WI38 (cell line): Measurements from ENCODE around the gene TDP2.

Experiments
- H3K4me3 ChIP-seq: 2 replicates; pipeline ENCODE4 v1.5.1; 2011; ENCODE audit warnings: low read depth, mild to moderate bottlenecking, control low read depth, low read length
- CTCF ChIP-seq: IDR thresholded peaks from 2 replicates; pipeline ENCODE4 v1.5.1; 2012; ENCODE audit warnings: low read depth, mild to moderate bottlenecking, control low read depth, low read length

Gene TDP2

GRCh38 chr6:24658573-24659560, 7.8 kb downstream of the TDP2 start:
- TF ChIP-seq CTCF = no peak
- no peak overlapping the region for H3K4me3 ChIP-seq

- H3K4me3 ChIP-seq = no peak overlapping the region
- TF ChIP-seq CTCF = no peak
These were observed 11.5 kb downstream of the TDP2 start for GRCh38 chr6:24655215-24655614.

- TF ChIP-seq CTCF = no peak
- no peak overlapping the region for H3K4me3 ChIP-seq
These were observed 16.3 kb downstream of the TDP2 start for GRCh38 chr6:24650365-24650764.

- no peak for TF ChIP-seq CTCF
- H3K4me3 ChIP-seq = no peak overlapping the region
These were observed 17.0 kb downstream of the TDP2 start for GRCh38 chr6:24649691-24650090.

GRCh38 chr6:24648276-24648675, 18.4 kb downstream of the TDP2 start:
- no peak for TF ChIP-seq CTCF

GRCh38 chr6:24646771-24647170, 19.9 kb downstream of the TDP2 start:
- TF ChIP-seq CTCF = no peak
- H3K4me3 ChIP-seq = no peak overlapping the region

More at GRCh38 chr6:24648276-24648675, 18.4 kb downstream of the TDP2 start:
- H3K4me3 ChIP-seq = no peak overlapping the region

GRCh38 chr6:24644377-24644776, 22.3 kb downstream of the TDP2 start:
- H3K4me3 ChIP-seq = no peak overlapping the region
- no peak for TF ChIP-seq CTCF
